HG02610 (cell line): ENCODE data around the gene GCN1.
A peak's percentile ranks its signal among the peaks of the same experiment; 100 is the strongest.

Source experiments
- ATAC-seq: cut with Tn5 transposase; IDR thresholded peaks from one replicate; pipeline ENCODE4 v1.9.1; 2021; ENCODE audit warnings: mild to moderate bottlenecking, moderate library complexity; ENCODE audit not compliant: unreplicated experiment

Gene GCN1

DNA sequence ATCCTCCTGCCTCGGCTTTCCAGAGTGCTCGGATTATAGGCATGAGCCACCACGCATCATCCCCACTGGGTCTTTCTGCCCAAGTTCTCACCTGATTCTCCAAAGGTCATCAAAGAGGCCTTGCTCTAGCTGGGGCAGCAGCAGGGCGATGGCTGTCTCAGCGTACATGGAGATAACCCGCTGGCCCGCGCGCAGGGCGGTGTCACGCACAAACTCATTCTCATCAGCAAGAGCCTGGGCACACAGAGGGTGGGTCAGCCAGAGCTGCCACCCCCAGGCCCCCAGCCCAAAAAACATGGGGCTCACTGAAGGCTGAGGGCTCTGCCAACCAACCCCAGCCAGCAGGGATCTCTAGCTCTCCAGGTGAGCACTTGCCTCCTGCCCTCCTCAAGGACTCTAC, 50.3 kb downstream of the GCN1 start:
- no peak for ATAC-seq

DNA sequence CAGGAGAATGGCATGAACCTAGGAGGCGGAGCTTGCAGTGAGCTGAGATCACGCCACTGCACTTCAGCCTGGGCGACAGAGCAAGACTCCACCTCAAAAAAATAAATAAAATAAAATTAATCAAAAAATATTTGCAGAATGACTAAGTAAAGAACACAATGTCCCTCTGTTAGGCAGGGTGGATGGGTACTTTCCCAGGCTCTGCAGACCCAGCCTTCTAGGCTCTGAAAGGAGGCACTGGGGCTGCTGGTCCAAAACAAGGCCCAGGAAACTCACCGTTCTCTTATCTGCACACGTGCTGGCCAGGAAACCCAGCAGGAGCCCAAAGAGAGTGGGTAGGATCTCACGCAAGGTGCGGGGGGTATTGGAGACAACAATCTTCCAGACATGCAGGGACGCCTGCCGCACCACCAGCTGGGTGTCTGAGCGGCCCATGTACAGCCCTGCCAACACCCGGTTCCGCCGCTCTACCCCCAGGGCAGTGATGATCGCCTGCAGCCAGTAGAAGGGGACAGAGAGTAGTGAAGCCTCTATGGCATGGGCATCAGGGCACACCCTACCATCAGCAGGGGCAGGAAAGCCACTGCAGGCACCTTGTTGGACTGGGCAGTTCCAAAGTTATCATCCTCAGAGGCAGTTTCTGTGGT, 52.2 kb downstream of the GCN1 start:
- no peak for ATAC-seq

DNA sequence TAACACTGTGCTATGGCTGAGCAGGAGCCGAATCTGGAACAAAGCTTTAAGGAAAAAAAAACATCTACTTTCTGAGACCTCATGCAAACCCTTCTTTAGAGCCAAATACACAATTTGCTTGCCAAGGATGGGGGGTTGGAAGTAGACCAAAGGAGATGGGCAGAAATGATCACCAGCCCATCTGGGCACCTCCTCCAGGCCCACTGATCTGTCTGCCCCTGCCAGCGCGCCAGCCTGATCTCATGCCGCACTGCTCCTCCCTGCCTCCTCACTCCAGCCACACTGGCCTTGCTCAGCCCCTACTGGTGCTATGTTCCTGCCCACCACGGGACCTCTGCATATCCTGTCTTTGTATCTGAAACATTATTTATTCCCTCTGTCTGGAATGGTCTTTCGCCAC, 53.2 kb downstream of the GCN1 start:
- no peak for ATAC-seq

DNA sequence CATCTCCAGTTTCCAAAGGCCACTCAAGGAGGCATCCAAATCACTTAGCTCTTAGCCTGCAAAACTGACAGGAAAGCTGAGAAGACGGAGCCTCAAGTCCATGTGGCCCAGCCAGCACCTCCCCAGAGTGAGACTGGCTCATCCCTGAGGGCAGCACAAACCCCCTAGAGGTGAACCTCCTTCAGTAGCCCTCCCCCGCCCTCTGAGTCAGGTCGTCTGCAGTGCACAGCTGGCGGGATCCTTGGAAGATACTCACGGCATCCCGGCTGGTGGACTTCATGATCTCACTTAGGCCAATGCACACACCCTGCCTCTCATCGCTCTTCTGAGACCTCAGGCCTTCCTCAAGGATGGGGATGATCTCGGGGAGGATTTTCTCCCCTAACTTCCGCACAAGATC, 53.9 kb downstream of the GCN1 start:
- ATAC-seq, result no peak

- ATAC-seq, result no peak
Measured at GRCh38 chr12:120139958-120140357, 54.6 kb downstream of the GCN1 start.

GRCh38 chr12:120138366-120138765, 56.1 kb downstream of the GCN1 start:
- ATAC-seq, result no peak

GRCh38 chr12:120137833-120138232, 56.7 kb downstream of the GCN1 start:
- ATAC-seq, result no peak

DNA sequence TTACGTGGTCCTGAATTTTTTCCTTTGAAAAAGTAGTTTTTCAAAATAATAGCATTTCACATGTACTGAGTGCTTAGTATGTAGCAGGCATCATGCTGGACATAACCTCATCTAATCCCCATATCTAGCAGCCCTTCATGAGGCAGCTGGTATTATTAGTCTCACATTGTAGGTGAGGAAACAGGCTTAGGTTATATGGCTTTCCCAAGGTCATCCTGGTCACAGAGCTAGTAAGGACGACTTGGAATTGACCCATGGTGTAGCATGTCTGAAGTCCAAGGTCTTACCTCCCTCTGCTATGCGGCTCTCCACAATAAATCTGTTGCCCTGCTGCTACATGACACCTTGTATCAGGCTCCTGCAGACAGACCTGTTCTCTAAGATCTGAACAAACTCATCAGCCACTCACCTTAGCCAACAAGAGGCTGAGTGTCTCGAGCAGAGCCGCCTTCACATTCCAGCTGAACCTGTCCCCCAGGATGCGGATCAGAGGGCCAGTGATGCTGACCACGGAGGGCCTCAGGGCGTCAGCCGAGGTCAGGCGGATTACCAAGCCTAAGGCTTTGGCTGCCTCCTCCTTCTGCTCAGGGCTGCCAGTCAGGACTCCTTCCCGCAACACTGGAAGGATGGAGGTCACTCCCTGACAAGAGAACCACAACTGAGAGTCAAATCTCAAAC, 58.3 kb downstream of the GCN1 start:
- no peak for ATAC-seq

- ATAC-seq, result no peak
Measured at GRCh38 chr12:120134307-120134980, 60.1 kb downstream of the GCN1 start.

DNA sequence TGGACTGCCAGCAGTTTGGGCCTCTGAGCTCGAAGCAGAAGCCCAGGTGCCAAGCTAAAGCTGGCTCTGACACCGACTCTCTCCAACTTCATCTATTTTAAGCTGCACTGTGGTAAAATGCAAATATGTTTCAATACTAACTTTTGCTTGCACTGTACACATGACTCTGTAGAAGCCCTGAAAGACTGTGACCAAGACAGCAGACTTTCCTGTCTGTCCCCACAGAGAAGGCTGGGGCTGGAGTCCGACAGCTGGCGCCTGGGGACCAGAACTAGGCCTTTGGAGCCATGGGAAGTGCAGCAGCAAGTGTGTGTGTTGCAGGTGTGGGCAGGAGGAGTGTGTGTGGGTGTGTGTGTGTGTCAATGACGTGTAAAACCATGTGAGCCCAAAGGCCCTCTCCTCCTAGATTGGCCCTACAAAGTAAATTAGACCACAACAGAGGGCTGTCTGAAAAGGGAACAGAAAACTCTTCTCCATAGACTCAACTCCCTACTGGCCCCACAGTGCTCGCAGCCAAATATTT, 61.6 kb downstream of the GCN1 start:
- ATAC-seq, result peak; percentile 81

- no peak for ATAC-seq
Measured at GRCh38 chr12:120132054-120132836, 62.3 kb downstream of the GCN1 start.

DNA sequence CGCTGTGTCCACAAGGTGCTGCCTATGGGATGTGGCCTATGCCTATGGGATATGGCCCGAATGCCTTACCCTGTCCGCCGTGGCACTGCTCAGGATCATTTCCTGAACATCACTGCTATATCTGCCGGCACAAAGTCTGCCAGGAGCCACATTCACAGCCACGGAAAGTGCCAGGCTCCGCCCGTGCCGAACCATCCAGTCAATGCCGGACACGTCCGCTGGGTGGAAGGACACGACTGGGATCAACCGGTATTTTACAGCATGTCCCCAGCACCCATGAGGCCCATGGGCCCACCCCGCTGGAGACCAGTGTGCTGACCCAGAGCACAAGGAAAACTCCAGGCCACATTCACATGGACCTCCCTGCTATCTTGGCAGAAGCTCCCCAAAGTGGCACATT, 63.4 kb downstream of the GCN1 start:
- no peak for ATAC-seq

DNA sequence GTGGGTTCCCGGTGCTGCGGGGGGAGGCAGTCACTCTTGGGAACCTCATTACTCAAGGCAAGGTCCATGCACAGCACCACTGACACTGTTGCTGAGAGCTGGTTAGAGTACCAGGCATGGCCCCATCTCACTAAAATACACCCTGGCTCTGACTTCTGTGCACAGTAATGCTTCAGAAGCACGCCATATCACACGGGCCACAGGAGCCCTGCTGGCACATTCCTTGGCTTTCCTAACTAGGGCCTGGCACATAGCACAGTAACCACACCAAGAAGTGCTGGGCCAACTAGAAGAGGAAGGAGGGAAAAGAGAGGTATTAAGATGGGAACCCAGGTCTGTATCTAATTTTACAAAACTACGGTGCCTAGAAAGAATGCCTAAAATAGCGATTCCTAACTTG, 64.5 kb downstream of the GCN1 start:
- no peak for ATAC-seq

- no peak for ATAC-seq
Measured at GRCh38 chr12:120126635-120127005, 67.9 kb downstream of the GCN1 start.

DNA sequence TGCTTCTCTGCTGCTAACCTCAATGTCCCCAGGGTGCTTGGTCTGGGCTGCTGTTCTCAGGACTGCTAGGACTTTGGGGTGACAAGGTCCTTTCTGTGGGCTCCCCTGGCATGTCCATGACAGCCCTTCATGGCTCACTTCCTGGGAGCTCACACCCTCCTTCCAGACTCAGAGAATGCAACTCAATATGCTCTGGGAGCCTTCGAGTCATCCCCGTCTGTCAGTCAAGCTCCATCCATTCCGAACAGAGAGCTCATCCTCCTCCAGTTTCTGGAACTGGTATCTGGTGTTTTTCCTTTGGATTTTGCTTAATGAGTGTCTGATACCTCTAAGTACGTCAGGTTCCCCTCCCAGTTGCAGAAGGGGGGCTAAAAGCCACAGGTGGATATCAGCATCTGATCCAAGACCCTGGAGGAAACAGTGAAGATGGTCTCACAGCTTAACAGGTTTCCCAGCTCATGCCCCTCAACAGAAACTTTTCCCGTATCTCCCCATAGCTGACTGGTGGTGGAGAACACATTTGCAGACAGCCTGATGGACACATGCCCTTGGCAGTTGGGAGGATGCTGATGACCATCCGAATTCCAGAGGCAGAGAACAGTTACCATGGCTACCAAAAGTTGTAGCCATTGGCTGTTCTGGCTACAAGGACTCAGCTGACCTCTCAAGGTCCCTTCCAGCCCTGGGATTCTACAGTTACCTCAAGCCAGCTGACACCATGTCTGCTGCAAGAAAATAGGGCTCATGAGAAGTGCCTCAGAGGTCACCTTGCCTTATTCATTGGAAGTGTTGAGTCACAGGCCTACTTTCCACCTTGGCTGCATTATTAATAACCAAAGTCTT, 68.5 kb downstream of the GCN1 start:
- ATAC-seq, result no peak

DNA sequence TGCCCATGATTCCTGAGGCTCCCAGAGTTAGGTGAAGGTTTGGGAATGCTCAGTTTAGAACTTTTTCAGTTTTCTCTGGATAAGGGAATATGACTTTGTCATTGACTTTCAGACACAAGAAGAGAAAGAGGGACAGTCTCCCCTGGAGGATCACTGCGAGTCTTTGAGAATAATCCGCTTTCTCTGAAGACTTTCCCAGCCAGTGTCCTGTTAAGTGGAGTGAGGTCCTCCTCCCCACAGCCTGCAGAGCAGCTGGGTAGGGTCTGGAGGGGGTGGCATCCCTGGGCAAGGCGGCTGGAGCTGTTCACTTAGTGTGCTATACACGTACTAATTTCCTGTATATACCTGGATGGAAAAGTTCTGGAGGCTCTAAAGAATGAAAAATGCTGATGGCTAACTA, 69.5 kb downstream of the GCN1 start:
- no peak for ATAC-seq

DNA sequence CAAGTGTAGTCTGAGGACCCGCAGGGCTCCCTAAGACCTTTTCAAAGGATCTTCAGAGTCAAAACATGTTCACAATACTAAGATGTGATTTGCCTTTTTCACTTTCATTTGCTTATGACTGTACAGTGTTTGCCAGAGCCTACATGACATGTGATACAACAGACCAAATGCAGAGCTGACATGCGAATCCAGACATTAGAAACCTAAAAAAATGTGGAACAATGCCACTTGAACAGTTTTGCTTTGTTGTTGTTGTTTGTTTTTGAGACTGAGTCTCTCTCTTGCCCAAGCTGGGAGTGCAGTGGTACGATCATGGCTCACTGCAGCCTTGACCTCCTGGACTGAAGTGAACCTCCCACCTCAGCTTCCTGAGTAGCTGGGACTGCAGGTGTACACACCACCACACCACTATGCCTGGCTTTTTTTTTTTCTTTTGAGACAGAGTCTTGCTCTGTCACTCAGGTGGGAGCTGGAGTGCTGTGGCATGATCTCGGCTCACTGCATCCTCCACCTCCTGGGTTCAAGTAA, 72.7 kb downstream of the GCN1 start:
- peak; percentile 41 for ATAC-seq

- ATAC-seq, result no peak
Measured at GRCh38 chr12:120121343-120121742, 73.2 kb downstream of the GCN1 start.

- ATAC-seq, result peak; percentile 42
Measured at GRCh38 chr12:120119271-120119973, 75.1 kb downstream of the GCN1 start.
